NCI-H2196 treated with DMSO at 0.1 percent for 48 hours (cell line): ENCODE data around the gene ACSS2.
A peak's percentile ranks its signal among the peaks of the same experiment; 100 is the strongest.

Source experiments
- DNase-seq: peaks from one replicate; lab custom pipeline; 2025; ENCODE audit not compliant: unreplicated experiment; lab: John Stamatoyannopoulos, UW

The ACSS2 gene

GRCh38 chr20:34947336-34947735 lies 70.9 kb downstream of the ACSS2 start:
- no peak for DNase-seq

- no peak for DNase-seq
These were observed 71.6 kb downstream of the ACSS2 start for GRCh38 chr20:34948030-34948429.

GRCh38 chr20:34949120-34949519 lies 72.7 kb downstream of the ACSS2 start:
- no peak for DNase-seq

GRCh38 chr20:34951252-34951651 lies 74.8 kb downstream of the ACSS2 start:
- DNase-seq = no peak

GRCh38 chr20:34951652-34952051 lies 75.2 kb downstream of the ACSS2 start:
- no peak for DNase-seq

GRCh38 chr20:34952671-34953070 lies 76.3 kb downstream of the ACSS2 start:
- DNase-seq = no peak

- no peak for DNase-seq
These were observed 77.5 kb downstream of the ACSS2 start for GRCh38 chr20:34953960-34954359.

- DNase-seq = peak; percentile 24
These were observed 78.5 kb downstream of the ACSS2 start for GRCh38 chr20:34954904-34955230.

- peak; percentile 94 for DNase-seq
These were observed 79.0 kb downstream of the ACSS2 start, which contains the start of the genes GSS and MYH7B for GRCh38 chr20:34955231-34956040. TSS of gene GSS (minus strand) at chr20:34955806. CDS start at chr20:34951852, 3,954 bp downstream. TSS of gene MYH7B (plus strand) at chr20:34955868. CDS start at chr20:34978006, 22,138 bp downstream.

- DNase-seq = no peak
These were observed 79.6 kb downstream of the ACSS2 start for GRCh38 chr20:34956041-34956458.

GRCh38 chr20:34956751-34957472 lies 80.5 kb downstream of the ACSS2 start:
- DNase-seq = no peak

- no peak for DNase-seq
These were observed 88.1 kb downstream of the ACSS2 start for GRCh38 chr20:34964486-34964885.

- DNase-seq = no peak
These were observed 88.6 kb downstream of the ACSS2 start for GRCh38 chr20:34965051-34965450.

- DNase-seq = no peak
These were observed 91.0 kb downstream of the ACSS2 start for GRCh38 chr20:34967421-34967820.

GRCh38 chr20:34968042-34968775 lies 91.8 kb downstream of the ACSS2 start:
- no peak for DNase-seq

- no peak for DNase-seq
These were observed 93.9 kb downstream of the ACSS2 start for GRCh38 chr20:34970193-34970840.

- DNase-seq = no peak
These were observed 94.6 kb downstream of the ACSS2 start for GRCh38 chr20:34970846-34971560.

GRCh38 chr20:34971561-34972235 lies 95.3 kb downstream of the ACSS2 start:
- no peak for DNase-seq

GRCh38 chr20:34974246-34974645 lies 97.8 kb downstream of the ACSS2 start:
- no peak for DNase-seq

- no peak for DNase-seq
These were observed 99.9 kb downstream of the ACSS2 start for GRCh38 chr20:34976286-34976685.
